Measurements from ENCODE around the gene NMNAT2.

- TF ChIP-seq CSDC2 (CRISPR knock-in tag; IDR thresholded peaks at IDR 0.05) (no peak), POU6F1 (CRISPR knock-in tag; IDR thresholded peaks at IDR 0.05; ENCODE audit: borderline replicate concordance, low read depth) (no peak), ZFP30 (CRISPR knock-in tag; IDR thresholded peaks at IDR 0.05) (no peak), ARNTL (CRISPR knock-in tag; IDR thresholded peaks at IDR 0.05; ENCODE audit: borderline replicate concordance, low read depth) (no peak), BACH2 (CRISPR knock-in tag; IDR thresholded peaks at IDR 0.05; ENCODE audit: borderline replicate concordance) (no peak), PATZ1 (CRISPR knock-in tag; IDR thresholded peaks at IDR 0.05; ENCODE audit: borderline replicate concordance) (no peak), ZNF8 (CRISPR knock-in tag; IDR thresholded peaks at IDR 0.05) (no peak), ISL1 (CRISPR knock-in tag; IDR thresholded peaks at IDR 0.05) (no peak), SNAI2 (CRISPR knock-in tag; IDR thresholded peaks at IDR 0.05) (no peak), ZNF565 (CRISPR knock-in tag; conservative IDR thresholded peaks at IDR 0.05; ENCODE audit: low read depth) (no peak), CREB5 (CRISPR knock-in tag; IDR thresholded peaks at IDR 0.05; ENCODE audit: low read depth) (no peak), CSRNP3 (CRISPR knock-in tag; IDR thresholded peaks at IDR 0.05) (no peak)
Measured at GRCh38 chr1:183433703-183434102, 15.5 kb upstream of the NMNAT2 start.

Data from SK-N-SH treated with all-trans-retinoic acid at 6 μM for 48 hours (cell line).